H1 (cell line): ENCODE data around the gene FAM227B. TPM values are rescaled to one million over a fixed set of nuclear protein-coding genes. Genes with fewer than 3 reads are reported as not detected.
A peak's percentile ranks its signal among the peaks of the same experiment; 100 is the strongest.

Experiments used
- CTCF ChIA-PET: fragments of 300-600 bp; sonication (Branson Sonifier 250); formaldehyde crosslinking; loops from one replicate; lab custom pipeline; 2021; ENCODE audit not compliant: partially characterized antibody; lab: Charles Lee
- POLR2A ChIA-PET: fragments of 300-600 bp; sonication (Branson Sonifier 250); formaldehyde crosslinking; loops from one replicate; lab custom pipeline; 2021; ENCODE audit warnings: inconsistent platforms; ENCODE audit not compliant: partially characterized antibody; lab: Charles Lee
- DNase-seq, 2 experiments: peaks; one replicate each; pipeline versions ENCODE4 v3.0.0 to v3.0.0-alpha.2; 2010 to 2022; ENCODE audit warnings: low spot score in 2 of 2, low read depth in 1 of 2, mixed read lengths in 1 of 2
- FAIRE-seq: peaks from 2 replicates; lab custom pipeline; 2011; peaks lifted over from hg19 to GRCh38; lab: Jason Lieb, UNC
- H2AFZ ChIP-seq: 2 replicates; pipeline ENCODE4 v1.8.1; 2012; ENCODE audit warnings: low read length, inconsistent platforms
- H2AK5ac ChIP-seq: 2 replicates; pipeline ENCODE4 v1.6.1; 2013; ENCODE audit warnings: low read depth, low read length
- H2BK120ac ChIP-seq: replicated peaks from 2 replicates; pipeline ENCODE3; 2013; ENCODE audit warnings: low read depth, low read length, inconsistent platforms
- H2BK12ac ChIP-seq: 2 replicates; pipeline ENCODE4 v1.6.1; 2013; ENCODE audit warnings: low read depth, low read length
- H2BK15ac ChIP-seq: 2 replicates; pipeline ENCODE4 v1.6.1; 2013; ENCODE audit warnings: low read length
- H2BK20ac ChIP-seq: 2 replicates; pipeline ENCODE4 v1.6.1; 2013; ENCODE audit warnings: low read length
- H2BK5ac ChIP-seq: 2 replicates; pipeline ENCODE4 v1.6.1; 2013; ENCODE audit warnings: low read depth, low read length
- H3K14ac ChIP-seq: 2 replicates; pipeline ENCODE4 v1.6.1; 2013; ENCODE audit warnings: inconsistent platforms; ENCODE audit not compliant: insufficient read length
- H3K18ac ChIP-seq: 2 replicates; pipeline ENCODE4 v1.6.1; 2013; ENCODE audit warnings: low read length; ENCODE audit errors: extremely low read depth
- H3K23ac ChIP-seq: 2 replicates; pipeline ENCODE4 v1.6.1; 2013; ENCODE audit warnings: inconsistent platforms; ENCODE audit not compliant: insufficient read length
- H3K23me2 ChIP-seq: 2 replicates; pipeline ENCODE4 v1.6.1; 2013; ENCODE audit warnings: low read depth, low read length
- H3K27ac ChIP-seq: 2 replicates; pipeline ENCODE4 v1.6.1; 2011; ENCODE audit warnings: low read depth, low read length, inconsistent platforms
- H3K27me3 ChIP-seq, 4 experiments: replicated peaks in 1 of 4; 1 replicate in 1 of 4; 2 replicates in 3 of 4; pipeline versions ENCODE4 v1.6.1 to v1.8.1; 2011 to 2013; ENCODE audit warnings: low read length in 3 of 4, mild to moderate bottlenecking in 3 of 4, inconsistent platforms in 2 of 4, mixed read lengths in 2 of 4, moderate library complexity in 1 of 4; ENCODE audit not compliant: control insufficient read depth in 3 of 4, insufficient read depth in 3 of 4; ENCODE audit errors: extremely low read depth in 1 of 4
- H3K36me3 ChIP-seq, 4 experiments: 2 replicates each; pipeline versions ENCODE4 v1.6.1 to v1.8.1; 2011 to 2013; ENCODE audit warnings: mild to moderate bottlenecking in 4 of 4, low read length in 3 of 4, moderate library complexity in 2 of 4, control low read depth in 1 of 4, inconsistent platforms in 1 of 4; ENCODE audit not compliant: insufficient read depth in 4 of 4, control insufficient read depth in 2 of 4
- H3K4ac ChIP-seq: replicated peaks from 2 replicates; pipeline ENCODE3; 2013; ENCODE audit warnings: low read length, low read depth, mixed read lengths, inconsistent platforms; ENCODE audit not compliant: insufficient read length
- H3K4me1 ChIP-seq, 4 experiments: replicated peaks in 1 of 4; 1 replicate in 1 of 4; 2 replicates in 3 of 4; pipeline versions ENCODE4 v1.6.1 to v1.8.1; 2011 to 2013; ENCODE audit warnings: low read length in 3 of 4, inconsistent platforms in 2 of 4, mixed read lengths in 1 of 4; ENCODE audit not compliant: insufficient read depth in 4 of 4, control insufficient read depth in 3 of 4
- H3K4me2 ChIP-seq, 2 experiments: 2 replicates each; pipeline versions ENCODE4 v1.6.1 to v1.8.1; 2011 to 2013; ENCODE audit warnings: low read depth in 2 of 2, low read length in 2 of 2, control low read depth in 1 of 2, inconsistent platforms in 1 of 2, mild to moderate bottlenecking in 1 of 2; ENCODE audit not compliant: insufficient read depth in 1 of 2
- H3K4me3 ChIP-seq, 4 experiments: fragments of 200-600, 300-600 bp in 1 of 4; sonication (generic), shearing (Covaris generic), sonication (Bioruptor Twin) in 1 of 4; 2 replicates each; pipeline versions ENCODE4 v1.5.1 to v1.8.1; 2011 to 2016; ENCODE audit warnings: low read length in 4 of 4, low read depth in 3 of 4, control low read depth in 2 of 4, inconsistent platforms in 2 of 4, mild to moderate bottlenecking in 2 of 4, mixed read lengths in 1 of 4, moderate library complexity in 1 of 4; ENCODE audit not compliant: insufficient read depth in 2 of 4; ENCODE audit errors: extremely low read depth in 1 of 4
- H3K56ac ChIP-seq: replicated peaks from 2 replicates; pipeline ENCODE3; 2013; ENCODE audit warnings: low read depth, mild to moderate bottlenecking, mixed read lengths, low read length, inconsistent platforms; ENCODE audit not compliant: insufficient read length
- H3K79me1 ChIP-seq: 2 replicates; pipeline ENCODE4 v1.6.1; 2013; ENCODE audit warnings: low read depth, low read length, control low read depth
- H3K79me2 ChIP-seq, 2 experiments: 2 replicates each; pipeline versions ENCODE4 v1.6.1 to v1.8.1; 2012 to 2013; ENCODE audit warnings: low read length in 2 of 2, mild to moderate bottlenecking in 2 of 2, inconsistent platforms in 1 of 2; ENCODE audit not compliant: insufficient read depth in 2 of 2, control insufficient read depth in 1 of 2
- H3K9ac ChIP-seq, 4 experiments: replicated peaks in 1 of 4; 1 replicate in 1 of 4; 2 replicates in 3 of 4; pipeline versions ENCODE4 v1.6.1 to v1.8.1; 2011 to 2013; ENCODE audit warnings: low read depth in 3 of 4, low read length in 3 of 4, control low read depth in 2 of 4, mild to moderate bottlenecking in 2 of 4, moderate library complexity in 2 of 4, inconsistent platforms in 1 of 4; ENCODE audit errors: extremely low read depth in 1 of 4
- H3K9me3 ChIP-seq, 2 experiments: 2 replicates each; pipeline versions ENCODE4 v1.6.1 to v1.8.1; 2012 to 2013; ENCODE audit warnings: mild to moderate bottlenecking in 2 of 2, moderate library complexity in 2 of 2, control low read depth in 1 of 2, inconsistent platforms in 1 of 2, low read depth in 1 of 2, low read length in 1 of 2, mixed read lengths in 1 of 2; ENCODE audit not compliant: insufficient read depth in 2 of 2
- H4K20me1 ChIP-seq, 2 experiments: replicated peaks in 1 of 2; 2 replicates each; pipeline versions ENCODE3 to v1.8.1; 2011 to 2013; ENCODE audit warnings: inconsistent platforms in 2 of 2, low read length in 2 of 2, mild to moderate bottlenecking in 1 of 2; ENCODE audit not compliant: insufficient read depth in 2 of 2, control insufficient read depth in 1 of 2
- H4K5ac ChIP-seq: 2 replicates; pipeline ENCODE4 v1.6.1; 2013; ENCODE audit warnings: low read length, low read depth, mixed read lengths, inconsistent platforms; ENCODE audit not compliant: insufficient read length
- H4K8ac ChIP-seq: 2 replicates; pipeline ENCODE4 v1.8.0; 2013; ENCODE audit warnings: mild to moderate bottlenecking, moderate library complexity, low read length, inconsistent platforms; ENCODE audit not compliant: insufficient read depth; ENCODE audit errors: extremely low read depth
- H4K91ac ChIP-seq: replicated peaks from 2 replicates; pipeline ENCODE3; 2013; ENCODE audit warnings: low read length, mixed read lengths, inconsistent platforms; ENCODE audit not compliant: insufficient read length
- SP1 ChIP-seq: IDR thresholded peaks from 2 replicates; pipeline ENCODE4 v1.6.1; 2011; ENCODE audit warnings: low read depth, low read length
- TBP ChIP-seq: IDR thresholded peaks from 2 replicates; pipeline ENCODE4 v1.6.1; 2011; ENCODE audit warnings: low read depth, low read length, improper control_type of control experiment
- polyA plus RNA-seq, 7 experiments: library from polyadenylated mRNA; depleted of rRNA in 3 of 7; stranded (reverse) in 5 of 7; unstranded in 2 of 7; fragments of >200 nt in 5 of 7; fragments of 200-250 nt in 2 of 7; gene quantifications; 1 replicate in 5 of 7; 2 replicates in 1 of 7; 4 replicates in 1 of 7; pipeline versions ENCODE4 v1.2.1 to v1.2.3, GENCODE V29; 2011 to 2013; ENCODE audit warnings: missing spikeins in 2 of 7, mixed read lengths in 2 of 7
- total RNA-seq: library from RNA; stranded (reverse); fragmentation: NEBNext Ultra II Directional; extraction: Animal tissue kit (Norgen Biotek cat#: 25700); gene quantifications from 2 replicates; pipeline ENCODE4 v1.2.1, GENCODE V29; 2021

Gene FAM227B
- total and polyA plus RNA-seq, 2 of the 8 experiments (the other 6 are each of a cell fraction or from before 2014, with no cell fraction given), result 4.0 to 6.5 TPM

- FAIRE-seq, result peak; percentile 39
- no peak overlapping the region for H2BK120ac ChIP-seq
- H4K91ac ChIP-seq, result no peak overlapping the region
- H2BK12ac ChIP-seq, result no peak overlapping the region
- H3K4me2 ChIP-seq, result no peak overlapping the region
- H3K23me2 ChIP-seq, result no peaks in the 10 kb centered on the region
- no peak overlapping the region for H4K8ac ChIP-seq
- no peak overlapping the region for H4K5ac ChIP-seq
- no peak overlapping the region for H3K14ac ChIP-seq
- no peaks in the 10 kb centered on the region for H3K79me2 ChIP-seq
- ChIA-PET CTCF (interaction anchor here (1.0 to 1.3 kb wide), 2 partner anchors 13 to 180 kb away, joined by 3 to 4 read pairs; no protein-coding TSS in a partner anchor), POLR2A (no interaction called here)
- no peak overlapping the region for H3K27ac ChIP-seq
- DNase-seq, result no peak
- no peak overlapping the region for H3K4ac ChIP-seq
- no peak overlapping the region for H3K18ac ChIP-seq
- H3K27me3 ChIP-seq, result no peaks in the 10 kb centered on the region
- no peak overlapping the region for H2BK5ac ChIP-seq
- no peak for TF ChIP-seq TBP
- TF ChIP-seq SP1, result no peak
- no peak overlapping the region for H3K56ac ChIP-seq
- no peaks in the 10 kb centered on the region for H3K9me3 ChIP-seq
- no peaks in the 10 kb centered on the region for H3K36me3 ChIP-seq
- no peak overlapping the region for H3K4me3 ChIP-seq
- H2AK5ac ChIP-seq, result no peak overlapping the region
- no peaks in the 10 kb centered on the region for H4K20me1 ChIP-seq
- no peak overlapping the region for H3K9ac ChIP-seq
- no peak overlapping the region for H2BK20ac ChIP-seq
- no peaks in the 10 kb centered on the region for H3K4me1 ChIP-seq
- H3K79me1 ChIP-seq, result no peaks in the 10 kb centered on the region
- H3K23ac ChIP-seq, result no peak overlapping the region
- H2BK15ac ChIP-seq, result no peak overlapping the region
- no peak overlapping the region for H2AFZ ChIP-seq
Observed at GRCh38 chr15:49415149-49415548, 205.5 kb downstream of the FAM227B start.
